IMR-90 (cell line): Measurements from ENCODE around the gene DRAXIN.

Experiments used
- POLR2A ChIP-seq: IDR thresholded peaks from 2 replicates; pipeline ENCODE4 v1.6.1; 2012; ENCODE audit warnings: mild to moderate bottlenecking, low read depth, low read length
- RAD21 ChIP-seq: IDR thresholded peaks from 2 replicates; pipeline ENCODE4 v1.6.1; 2012; ENCODE audit warnings: low read length, improper control_type of control experiment

- no peak for TF ChIP-seq RAD21
- no peak for TF ChIP-seq POLR2A
Measured at GRCh38 chr1:11764519-11764918, 73.0 kb downstream of the DRAXIN start.
